ENCODE data around the gene STAB2.

Gene STAB2

GRCh38 chr12:103586791-103587370 is at the start of gene STAB2:
STAB2 (plus strand) TSS chr12:103587273; CDS start chr12:103587477, 204 bp downstream.
- no peak for DNase-seq

GRCh38 chr12:103538397-103538796 is 48.7 kb upstream of the STAB2 start:
- DNase-seq = peak; percentile 35

GRCh38 chr12:103540319-103540718 is 46.8 kb upstream of the STAB2 start:
- peak; percentile 39 for DNase-seq

GRCh38 chr12:103542078-103542477 is 45.0 kb upstream of the STAB2 start:
- no peak for DNase-seq

- no peak for DNase-seq
These were observed 40.1 kb upstream of the STAB2 start for GRCh38 chr12:103546959-103547358.

- DNase-seq = no peak
These were observed 39.7 kb upstream of the STAB2 start for GRCh38 chr12:103547376-103547775.

GRCh38 chr12:103547929-103548328 is 39.1 kb upstream of the STAB2 start:
- no peak for DNase-seq

- peak; percentile 84 for DNase-seq
These were observed 38.2 kb upstream of the STAB2 start for GRCh38 chr12:103548622-103549601.

- no peak for DNase-seq
These were observed 30.0 kb upstream of the STAB2 start for GRCh38 chr12:103556890-103557627.

- no peak for DNase-seq
These were observed 29.5 kb upstream of the STAB2 start for GRCh38 chr12:103557628-103558010.

GRCh38 chr12:103558879-103559278 is 28.2 kb upstream of the STAB2 start:
- DNase-seq = no peak

- DNase-seq = no peak
These were observed 26.4 kb upstream of the STAB2 start for GRCh38 chr12:103560604-103561101.

GRCh38 chr12:103561174-103561573 is 25.9 kb upstream of the STAB2 start:
- DNase-seq = no peak

- no peak for DNase-seq
These were observed 20.7 kb upstream of the STAB2 start for GRCh38 chr12:103566398-103566797.

GRCh38 chr12:103569278-103569677 is 17.8 kb upstream of the STAB2 start:
- DNase-seq = no peak

GRCh38 chr12:103571286-103571685 is 15.8 kb upstream of the STAB2 start:
- DNase-seq = no peak

GRCh38 chr12:103572312-103573045 is 14.6 kb upstream of the STAB2 start:
- DNase-seq = no peak

GRCh38 chr12:103573185-103573584 is 13.9 kb upstream of the STAB2 start:
- DNase-seq = no peak

GRCh38 chr12:103578926-103579325 is 8.1 kb upstream of the STAB2 start:
- DNase-seq = no peak

GRCh38 chr12:103580026-103580425 is 7.0 kb upstream of the STAB2 start:
- no peak for DNase-seq

GRCh38 chr12:103583008-103583407 is 4.1 kb upstream of the STAB2 start:
- DNase-seq = no peak

- DNase-seq = no peak
These were observed 941 bp upstream of the STAB2 start for GRCh38 chr12:103586132-103586531.

GRCh38 chr12:103588680-103589079 is 1.6 kb downstream of the STAB2 start:
- no peak for DNase-seq
